Muscle of arm (tissue), 12 donors: ENCODE measurements around the gene TTYH3. TPM values are rescaled to one million over a fixed set of nuclear protein-coding genes. Genes with fewer than 3 reads are reported as not detected.

ENCODE experiments used
- DNase-seq: peaks from one replicate; pipeline ENCODE4 v3.0.0-alpha.2; 2013
- polyA plus RNA-seq, 12 donors: library from polyadenylated mRNA; unstranded; fragments of 120-200 nt; gene quantifications; one replicate each; pipeline ENCODE4 v1.2.1, GENCODE V29; 2013; ENCODE audit not compliant: insufficient read length in 12 of 12

The TTYH3 gene
- polyA plus RNA-seq, 12 donors, result 49.5 to 155 (median 77.2) TPM; not detected in 1

GRCh38 chr7:2632733-2633537 is 1.1 kb downstream of the TTYH3 start:
- DNase-seq, result peak; percentile 66

- no peak for DNase-seq
Observed at GRCh38 chr7:2633538-2634266, 1.9 kb downstream of the TTYH3 start.

- DNase-seq, result no peak
Observed at GRCh38 chr7:2634267-2635145, 2.7 kb downstream of the TTYH3 start.

GRCh38 chr7:2635148-2635668 is 3.4 kb downstream of the TTYH3 start:
- DNase-seq, result no peak

GRCh38 chr7:2635810-2636701 is 4.3 kb downstream of the TTYH3 start:
- no peak for DNase-seq

- DNase-seq, result no peak
Observed at GRCh38 chr7:2637066-2637471, 5.3 kb downstream of the TTYH3 start.

- no peak for DNase-seq
Observed at GRCh38 chr7:2637505-2638223, 5.9 kb downstream of the TTYH3 start.

- peak; percentile 77 for DNase-seq
Observed at GRCh38 chr7:2638224-2638991, 6.6 kb downstream of the TTYH3 start.

- no peak for DNase-seq
Observed at GRCh38 chr7:2639181-2639681, 7.4 kb downstream of the TTYH3 start.

GRCh38 chr7:2639695-2640481 is 8.1 kb downstream of the TTYH3 start:
- DNase-seq, result no peak

- DNase-seq, result no peak
Observed at GRCh38 chr7:2640482-2640830, 8.7 kb downstream of the TTYH3 start.

GRCh38 chr7:2640846-2641316 is 9.1 kb downstream of the TTYH3 start:
- DNase-seq, result no peak

GRCh38 chr7:2641406-2642393 is 9.9 kb downstream of the TTYH3 start:
- peak; percentile 96 for DNase-seq

- no peak for DNase-seq
Observed at GRCh38 chr7:2643386-2644219, 11.8 kb downstream of the TTYH3 start.

GRCh38 chr7:2644220-2644561 is 12.4 kb downstream of the TTYH3 start:
- DNase-seq, result no peak
